NCI-H1930 (cell line): ENCODE results near the gene TNFSF11.

Experiments
- DNase-seq, 2 experiments: peaks; one replicate each; lab custom pipeline; 2025; lab: John Stamatoyannopoulos, UW

Gene TNFSF11

DNA sequence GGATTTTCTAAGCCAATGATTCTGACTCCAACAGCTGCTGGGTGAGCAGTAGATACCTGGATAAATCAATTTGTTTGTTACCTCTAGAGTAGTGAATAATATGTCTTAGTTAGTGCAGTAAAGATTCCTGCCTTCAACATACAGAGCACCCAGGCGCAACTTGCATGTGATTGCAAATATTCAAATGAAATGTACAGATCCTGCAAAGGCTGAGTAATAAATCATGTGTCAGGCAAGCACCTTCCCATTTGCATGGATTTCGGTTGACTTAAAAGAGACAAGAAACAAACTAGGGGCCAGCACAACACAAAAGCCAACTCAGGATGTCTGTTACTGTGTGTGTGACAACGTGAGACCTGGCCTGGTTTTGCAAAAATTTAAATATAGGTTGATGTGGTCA, 79.7 kb downstream of the TNFSF11 start:
- DNase-seq: no peak

DNA sequence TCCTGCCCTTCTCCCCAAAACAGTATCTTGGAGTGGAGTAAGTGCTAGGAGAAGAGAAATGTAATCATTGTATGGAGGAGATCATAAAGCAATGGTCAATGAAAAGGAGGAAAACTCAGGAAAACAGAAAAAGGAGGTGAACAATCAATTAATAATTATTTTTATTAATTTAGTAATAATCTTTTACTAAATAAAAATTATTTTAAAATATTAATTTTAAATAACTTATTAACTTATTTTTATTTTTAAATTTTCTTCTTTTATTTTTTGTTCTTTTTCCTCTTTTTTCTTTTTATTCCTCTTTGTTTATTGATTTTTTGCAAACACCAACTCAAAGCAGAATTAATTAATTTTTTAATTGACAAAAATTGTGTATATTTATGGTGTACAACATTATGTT, 80.3 kb downstream of the TNFSF11 start:
- DNase-seq: no peak

DNA sequence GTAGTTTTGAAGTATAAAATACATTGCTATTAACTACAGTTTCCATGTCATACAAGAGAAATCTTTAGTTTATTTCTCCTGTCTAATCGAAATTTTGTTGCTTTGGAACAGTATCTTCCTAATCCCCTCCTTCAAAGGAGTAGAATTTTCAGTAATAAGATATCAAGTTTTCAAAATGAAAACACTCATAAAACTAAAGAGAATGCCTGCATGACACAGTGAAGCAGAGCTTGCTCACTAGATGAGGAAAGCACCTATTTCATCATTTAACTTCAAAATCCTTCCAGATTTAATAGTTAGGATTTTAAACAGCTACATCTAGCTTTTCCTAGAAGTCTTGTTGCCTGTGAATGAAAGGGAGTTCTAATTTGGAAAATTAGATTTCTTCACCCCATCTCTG, 80.8 kb downstream of the TNFSF11 start:
- no peak for DNase-seq

DNA sequence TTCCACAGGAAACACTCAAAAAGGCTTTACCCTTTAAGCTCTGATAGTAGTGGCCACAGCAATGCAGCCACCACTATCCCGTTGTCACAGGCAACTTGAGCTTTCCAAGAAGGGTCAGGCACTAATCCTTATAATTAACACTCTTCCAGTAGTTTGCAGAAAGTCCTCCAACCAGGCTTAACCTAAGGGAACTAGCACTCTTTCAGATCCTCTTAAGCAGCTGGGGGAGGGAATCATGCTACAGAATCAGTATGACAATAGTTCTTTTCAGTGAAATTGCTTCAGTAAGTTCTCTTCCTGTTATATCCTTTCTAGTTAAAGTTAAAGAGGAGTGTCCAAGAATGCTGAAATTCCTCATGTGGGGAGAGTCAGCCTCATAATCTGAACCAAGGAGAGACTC, 82.2 kb downstream of the TNFSF11 start:
- no peak for DNase-seq

DNA sequence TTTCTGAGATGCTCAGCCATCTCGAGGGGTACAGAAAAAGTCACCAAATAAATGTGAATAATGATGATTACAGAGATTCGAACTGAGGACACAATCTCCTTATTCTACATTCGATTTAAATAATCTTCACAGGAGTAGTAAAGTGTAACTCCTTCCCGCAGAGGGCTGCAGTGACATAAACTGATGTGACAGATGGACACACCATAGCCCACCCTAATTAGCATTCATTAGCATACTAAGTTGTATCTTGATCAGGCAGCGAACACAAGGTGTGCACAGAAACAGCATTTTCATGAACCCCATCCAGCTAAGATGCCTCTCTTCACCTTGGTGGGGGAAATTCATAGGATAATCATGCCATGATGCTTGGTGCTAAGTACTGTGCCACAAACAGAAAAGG, 83.0 kb downstream of the TNFSF11 start:
- DNase-seq: no peak
